Tibial nerve (tissue), 4 donors: ENCODE data around the gene ST6GALNAC4.

Experiments used
- EP300 ChIP-seq, 2 donors: sonication (generic); formaldehyde crosslinking; IDR thresholded peaks; one replicate each; pipeline ENCODE4 v1.6.1; 2017; ENCODE audit warnings: antibody characterized with exemption in 2 of 2, mild to moderate bottlenecking in 1 of 2
- TF ChIP-seq, protein P1 (sequence below), 5 experiments: fragments of 200-600 bp in 3 of 5; fragments of 450-650 bp in 2 of 5; sonication (generic) in 3 of 5; IDR thresholded peaks; one replicate each; pipeline ENCODE4 v1.5.1; 2016 to 2019; ENCODE audit warnings: antibody characterized with exemption in 5 of 5, mild to moderate bottlenecking in 3 of 5, moderate library complexity in 2 of 5

GRCh38 chr9:127876026-127876763, 40.6 kb downstream of the ST6GALNAC4 start:
- TF ChIP-seq, protein P1, sequence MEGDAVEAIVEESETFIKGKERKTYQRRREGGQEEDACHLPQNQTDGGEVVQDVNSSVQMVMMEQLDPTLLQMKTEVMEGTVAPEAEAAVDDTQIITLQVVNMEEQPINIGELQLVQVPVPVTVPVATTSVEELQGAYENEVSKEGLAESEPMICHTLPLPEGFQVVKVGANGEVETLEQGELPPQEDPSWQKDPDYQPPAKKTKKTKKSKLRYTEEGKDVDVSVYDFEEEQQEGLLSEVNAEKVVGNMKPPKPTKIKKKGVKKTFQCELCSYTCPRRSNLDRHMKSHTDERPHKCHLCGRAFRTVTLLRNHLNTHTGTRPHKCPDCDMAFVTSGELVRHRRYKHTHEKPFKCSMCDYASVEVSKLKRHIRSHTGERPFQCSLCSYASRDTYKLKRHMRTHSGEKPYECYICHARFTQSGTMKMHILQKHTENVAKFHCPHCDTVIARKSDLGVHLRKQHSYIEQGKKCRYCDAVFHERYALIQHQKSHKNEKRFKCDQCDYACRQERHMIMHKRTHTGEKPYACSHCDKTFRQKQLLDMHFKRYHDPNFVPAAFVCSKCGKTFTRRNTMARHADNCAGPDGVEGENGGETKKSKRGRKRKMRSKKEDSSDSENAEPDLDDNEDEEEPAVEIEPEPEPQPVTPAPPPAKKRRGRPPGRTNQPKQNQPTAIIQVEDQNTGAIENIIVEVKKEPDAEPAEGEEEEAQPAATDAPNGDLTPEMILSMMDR (IDR thresholded peaks at IDR 0.05), result no peak
- TF ChIP-seq EP300 (IDR thresholded peaks at IDR 0.05), result no peak
